Tibial nerve (tissue), 3 donors: ENCODE measurements around the gene NAA60.

ENCODE experiments used
- CTCF ChIP-seq, 5 experiments: fragments of 200-600 bp in 3 of 5; fragments of 450-650 bp in 2 of 5; sonication (generic) in 3 of 5; IDR thresholded peaks; one replicate each; pipeline ENCODE4 v1.5.1; 2016 to 2019; ENCODE audit warnings: antibody characterized with exemption in 5 of 5, mild to moderate bottlenecking in 3 of 5, moderate library complexity in 2 of 5
- POLR2A ChIP-seq, 2 donors: fragments of 450-650 bp; IDR thresholded peaks; one replicate each; pipeline ENCODE4 v1.6.1; 2017; ENCODE audit warnings: antibody characterized with exemption in 2 of 2, mild to moderate bottlenecking in 2 of 2, moderate library complexity in 2 of 2

- TF ChIP-seq CTCF (IDR thresholded peaks at IDR 0.05), result no peak
- no peak for TF ChIP-seq POLR2A (IDR thresholded peaks at IDR 0.05)
Measured at GRCh38 chr16:3525951-3526350, 82.5 kb downstream of the NAA60 start.
